Lower leg skin (tissue), 3 donors: ENCODE measurements around the gene SYT2.

Experiments used
- POLR2A ChIP-seq, 2 donors: fragments of 450-650 bp; IDR thresholded peaks; one replicate each; pipeline ENCODE4 v1.6.1; 2016 to 2017; ENCODE audit warnings: antibody characterized with exemption in 2 of 2, mild to moderate bottlenecking in 1 of 2, moderate library complexity in 1 of 2
- TF ChIP-seq, protein P1 (sequence below), 3 donors: fragments of 450-650 bp; IDR thresholded peaks; one replicate each; pipeline ENCODE4 v1.5.1; 2016; ENCODE audit warnings: antibody characterized with exemption in 3 of 3, mild to moderate bottlenecking in 3 of 3, moderate library complexity in 2 of 3

DNA sequence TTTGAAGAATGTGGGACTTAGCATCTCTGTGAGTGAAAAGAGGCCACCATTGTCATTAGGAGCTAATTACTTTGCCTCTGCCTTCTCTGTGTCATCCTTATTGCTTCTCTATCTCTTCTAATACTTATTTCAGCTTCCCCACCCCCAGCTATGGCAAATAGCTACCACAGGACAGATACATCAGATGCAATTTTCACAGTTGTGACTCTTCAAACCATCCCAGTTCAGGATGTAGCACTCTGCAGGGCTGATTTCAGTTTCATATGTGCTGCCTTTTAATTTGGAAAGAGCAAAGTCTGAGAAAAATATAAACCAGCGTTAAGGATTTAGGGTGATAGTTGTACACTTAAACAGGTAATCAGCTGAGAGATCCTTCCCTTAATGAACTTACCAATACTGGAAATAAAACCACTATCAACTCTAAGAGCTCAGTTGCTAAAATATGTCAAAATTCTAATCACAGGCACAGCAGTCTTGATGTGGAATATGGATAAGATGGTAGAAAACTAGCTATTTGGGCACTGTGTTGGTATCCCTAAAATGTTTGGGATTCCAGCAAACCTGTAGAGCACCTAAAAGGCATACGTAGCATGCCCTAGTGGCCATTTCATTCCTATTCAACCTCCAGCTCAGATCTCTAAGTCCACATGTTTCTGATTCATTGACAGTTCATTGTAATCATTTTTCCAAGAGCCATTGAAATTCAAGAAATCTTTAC lies 148.4 kb downstream of the SYT2 start:
- no peak for TF ChIP-seq POLR2A (IDR thresholded peaks at IDR 0.05)
- TF ChIP-seq, protein P1, sequence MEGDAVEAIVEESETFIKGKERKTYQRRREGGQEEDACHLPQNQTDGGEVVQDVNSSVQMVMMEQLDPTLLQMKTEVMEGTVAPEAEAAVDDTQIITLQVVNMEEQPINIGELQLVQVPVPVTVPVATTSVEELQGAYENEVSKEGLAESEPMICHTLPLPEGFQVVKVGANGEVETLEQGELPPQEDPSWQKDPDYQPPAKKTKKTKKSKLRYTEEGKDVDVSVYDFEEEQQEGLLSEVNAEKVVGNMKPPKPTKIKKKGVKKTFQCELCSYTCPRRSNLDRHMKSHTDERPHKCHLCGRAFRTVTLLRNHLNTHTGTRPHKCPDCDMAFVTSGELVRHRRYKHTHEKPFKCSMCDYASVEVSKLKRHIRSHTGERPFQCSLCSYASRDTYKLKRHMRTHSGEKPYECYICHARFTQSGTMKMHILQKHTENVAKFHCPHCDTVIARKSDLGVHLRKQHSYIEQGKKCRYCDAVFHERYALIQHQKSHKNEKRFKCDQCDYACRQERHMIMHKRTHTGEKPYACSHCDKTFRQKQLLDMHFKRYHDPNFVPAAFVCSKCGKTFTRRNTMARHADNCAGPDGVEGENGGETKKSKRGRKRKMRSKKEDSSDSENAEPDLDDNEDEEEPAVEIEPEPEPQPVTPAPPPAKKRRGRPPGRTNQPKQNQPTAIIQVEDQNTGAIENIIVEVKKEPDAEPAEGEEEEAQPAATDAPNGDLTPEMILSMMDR (IDR thresholded peaks at IDR 0.05) = no peak
